Skin epidermis (tissue), 12 donors: ENCODE results near the gene CDH18.
"Not testable (repeated sequence)": the region's sequence is repeated elsewhere in the genome, so short reads cannot be mapped to it uniquely, and the experiment has no call there.

Source experiments
- H3K27ac ChIP-seq, 21 experiments: fragments of 200-600 bp; sonication (generic) in 11 of 21; one replicate each; pipeline ENCODE4 v1.5.0; 2020; ENCODE audit warnings: mild to moderate bottlenecking in 3 of 21, inconsistent platforms in 2 of 21, moderate library complexity in 2 of 21
- H3K4me3 ChIP-seq, 7 experiments: fragments of 200-600 bp; sonication (generic) in 2 of 7; one replicate each; pipeline ENCODE4 v1.5.0; 2020; ENCODE audit warnings: inconsistent platforms in 2 of 7, mild to moderate bottlenecking in 2 of 7, moderate library complexity in 1 of 7

Gene CDH18

DNA sequence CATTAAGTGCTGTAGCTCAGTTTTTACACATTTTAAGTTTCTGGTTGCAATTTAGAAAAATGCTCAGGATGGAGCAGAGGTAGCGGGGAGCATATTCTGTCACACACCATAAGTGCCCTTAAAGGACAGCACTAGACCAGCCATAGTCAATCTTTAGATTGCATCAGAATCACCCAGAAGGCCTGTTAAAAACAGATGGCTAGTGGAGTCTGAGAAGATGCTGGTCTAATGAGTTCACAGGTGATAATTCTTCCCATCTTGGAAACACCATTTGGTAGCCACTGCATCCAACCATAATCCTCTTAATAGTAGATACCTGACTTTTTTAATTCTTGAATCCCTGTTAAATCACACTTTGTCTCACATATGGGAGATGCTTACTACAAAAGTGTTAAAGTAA, 113.2 kb downstream of the CDH18 start:
- H3K27ac ChIP-seq, result no peak overlapping the region
- H3K4me3 ChIP-seq, result no peak overlapping the region

DNA sequence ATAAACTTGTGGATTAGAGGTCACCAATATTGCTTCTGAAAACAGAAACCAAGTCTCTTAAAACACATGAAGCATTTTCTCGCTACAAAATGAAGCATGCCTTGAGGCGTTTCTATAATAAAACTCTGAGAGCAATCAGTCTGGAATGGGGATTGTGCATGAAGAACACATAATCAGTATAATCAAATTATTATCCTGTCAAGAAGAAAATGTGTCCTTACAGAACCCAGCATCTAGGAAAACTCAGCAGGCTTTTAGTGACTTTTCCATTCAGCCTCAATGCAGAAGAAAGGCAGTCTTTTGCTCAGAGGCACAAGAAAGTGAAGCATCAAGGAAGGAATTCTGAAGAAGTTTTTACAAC, 121.9 kb downstream of the CDH18 start:
- Histone ChIP-seq H3K4me3 (no peak overlapping the region), H3K27ac (no peak overlapping the region)

DNA sequence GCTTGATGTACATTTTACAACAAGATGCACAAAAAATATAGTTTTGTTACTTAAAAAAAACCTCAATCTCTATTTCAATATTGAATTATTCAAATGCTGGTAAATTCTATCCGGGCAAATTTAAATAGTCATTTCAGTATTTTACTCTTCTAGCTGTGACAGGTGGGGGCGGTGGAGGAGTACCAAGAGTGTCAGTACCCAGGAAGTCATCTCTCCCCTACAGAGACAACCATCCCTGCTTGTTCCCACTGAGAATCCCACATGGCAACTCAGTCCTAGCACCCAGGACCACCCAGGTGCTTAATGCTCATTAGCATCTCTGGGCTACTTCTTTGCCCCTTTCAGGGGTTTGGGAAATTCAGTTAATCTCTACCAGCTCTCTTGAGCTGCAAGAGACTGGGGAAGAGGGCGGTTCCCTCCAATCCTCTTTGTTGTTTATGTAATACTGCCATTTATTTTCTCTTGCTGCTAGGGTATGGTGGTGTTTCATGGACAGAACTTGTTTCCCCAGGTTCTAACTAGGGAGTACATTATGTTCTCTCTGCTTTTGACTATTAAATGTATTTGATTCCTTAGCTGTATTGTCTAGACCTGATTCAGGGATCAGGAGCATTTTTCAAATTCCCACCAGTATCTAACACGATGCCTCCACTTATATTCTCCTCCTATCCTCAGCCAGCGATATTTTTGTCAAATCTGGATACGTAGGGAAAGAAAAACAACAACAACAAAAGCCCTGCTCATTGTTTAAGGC, 122.5 kb downstream of the CDH18 start:
- H3K27ac ChIP-seq, result no peak overlapping the region
- H3K4me3 ChIP-seq, result no peak overlapping the region

DNA sequence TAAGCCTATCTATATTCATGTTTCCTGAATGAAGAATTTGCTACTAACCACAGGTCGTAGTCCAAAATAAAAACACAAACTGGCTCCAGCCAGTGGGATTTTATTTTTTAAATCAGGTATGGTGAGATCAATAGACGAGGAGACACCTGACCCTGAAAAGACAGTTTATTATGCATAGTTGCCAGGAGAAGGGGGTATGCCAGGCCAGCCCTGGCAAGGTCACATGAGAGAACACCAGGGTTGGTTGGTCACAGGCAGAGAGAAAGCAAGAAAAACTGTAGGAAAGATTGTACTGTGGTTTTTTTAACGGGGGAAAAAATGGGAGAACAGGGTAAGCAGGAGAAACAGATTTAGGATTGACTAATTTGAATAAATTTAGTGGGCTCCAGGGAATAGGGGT, 125.3 kb downstream of the CDH18 start:
- Histone ChIP-seq H3K27ac (no peak overlapping the region), H3K4me3 (no peak overlapping the region)

DNA sequence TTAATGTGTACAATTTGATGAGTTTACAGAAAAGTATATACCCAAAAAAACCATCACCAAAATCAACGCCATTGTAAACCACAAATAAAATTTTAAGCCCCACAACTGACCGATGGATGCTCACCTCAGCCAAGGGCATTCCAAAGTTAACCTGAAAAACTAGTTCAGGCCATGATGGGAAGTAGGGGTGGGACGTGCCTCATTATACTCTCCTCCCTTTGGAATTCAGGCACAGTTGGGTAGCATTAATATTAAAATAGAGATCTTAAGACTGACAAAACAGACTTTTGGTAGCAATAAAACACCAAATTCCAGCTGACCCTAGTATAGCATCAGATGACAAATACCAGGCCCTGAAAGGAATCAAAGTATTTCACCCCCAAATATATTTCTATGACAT, 129.0 kb downstream of the CDH18 start:
- H3K27ac ChIP-seq, result no peak overlapping the region
- no peak overlapping the region for H3K4me3 ChIP-seq

DNA sequence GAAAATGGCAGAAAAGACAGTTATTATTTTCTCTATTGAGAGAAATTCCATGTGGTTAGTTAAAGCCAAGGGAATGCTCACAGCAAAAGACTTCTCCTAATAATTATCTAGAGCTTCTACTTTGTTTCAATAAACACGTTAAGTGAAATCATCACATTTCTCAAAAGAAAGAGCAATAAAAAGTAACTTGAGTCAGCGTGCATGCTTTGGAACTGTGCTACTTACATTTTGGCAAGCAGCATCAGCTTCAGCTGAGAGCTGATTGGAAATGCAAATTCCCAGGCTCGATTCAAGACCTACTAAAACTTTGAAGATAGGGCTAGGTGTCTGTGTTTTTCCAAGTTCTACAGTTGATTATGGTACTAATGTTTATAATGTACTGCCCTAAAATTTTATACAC, 132.1 kb downstream of the CDH18 start:
- H3K27ac ChIP-seq, result no peak overlapping the region
- no peak overlapping the region for H3K4me3 ChIP-seq

DNA sequence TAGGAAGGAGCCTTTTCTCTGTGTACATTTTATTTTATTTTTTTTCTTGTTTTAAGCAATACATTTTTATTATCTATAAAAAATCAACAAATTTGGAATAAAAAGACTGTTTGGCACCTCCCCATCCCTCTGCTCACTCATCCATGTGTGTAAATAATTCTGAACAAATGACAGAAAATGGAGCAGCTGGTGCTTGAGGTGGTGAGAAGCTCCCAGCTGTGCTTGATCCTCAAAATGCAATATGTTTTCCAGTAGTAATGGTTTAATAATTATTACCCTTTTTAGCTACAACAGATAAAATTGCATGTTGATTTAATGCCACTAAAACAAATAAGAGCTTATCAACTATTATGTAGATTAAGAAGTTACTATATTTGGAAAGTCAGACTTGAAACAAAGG, 132.5 kb downstream of the CDH18 start:
- Histone ChIP-seq H3K27ac (no peak overlapping the region), H3K4me3 (no peak overlapping the region)

DNA sequence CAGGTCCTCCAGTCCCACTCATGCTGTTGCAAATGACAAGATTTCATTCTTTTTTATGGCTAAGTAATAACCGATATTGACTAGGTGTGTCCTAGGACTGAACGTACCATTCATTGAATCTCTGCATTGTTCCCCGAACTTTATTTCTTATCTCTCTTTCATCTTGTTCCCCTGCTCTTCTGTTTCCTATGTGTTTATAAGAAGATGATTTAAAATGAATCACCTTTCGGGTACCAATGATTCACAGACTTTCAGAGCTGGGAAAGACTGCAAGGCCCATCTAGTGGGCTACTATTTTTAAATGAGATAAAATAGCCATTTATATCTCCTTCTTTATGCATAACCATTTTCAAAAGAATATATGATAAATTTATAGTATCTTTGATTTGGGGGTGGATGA, 133.0 kb downstream of the CDH18 start:
- Histone ChIP-seq H3K4me3 (no peak overlapping the region), H3K27ac (no peak overlapping the region)

DNA sequence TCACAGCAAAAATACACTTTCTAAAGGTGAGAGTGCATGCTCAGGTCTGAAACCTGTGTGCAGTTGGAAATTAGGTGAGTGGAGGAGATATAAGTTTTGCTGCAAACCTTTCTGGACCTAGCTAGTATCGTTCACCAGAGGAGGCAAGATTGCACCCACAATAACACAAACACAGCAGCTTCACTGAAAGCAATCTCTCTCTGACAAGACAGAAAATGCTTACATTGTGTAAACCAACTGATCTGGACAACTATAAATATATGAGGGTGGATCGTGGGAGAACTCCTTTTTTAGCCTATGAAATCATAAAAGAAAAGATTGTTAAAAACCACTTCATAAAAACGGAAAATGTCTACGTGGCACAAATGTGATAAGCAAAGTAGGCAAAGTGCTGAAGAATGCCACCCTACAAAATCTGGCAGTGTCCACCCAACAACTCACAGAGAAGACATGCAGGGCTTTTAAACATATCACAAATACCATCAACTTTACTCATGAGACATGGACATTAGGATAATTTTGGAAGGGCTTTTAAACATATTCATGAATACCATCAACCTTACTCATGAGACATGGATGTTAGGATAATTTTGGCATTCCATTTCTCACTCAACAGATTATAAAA, 134.3 kb downstream of the CDH18 start:
- no peak overlapping the region for H3K4me3 ChIP-seq
- H3K27ac ChIP-seq, result no peak overlapping the region

DNA sequence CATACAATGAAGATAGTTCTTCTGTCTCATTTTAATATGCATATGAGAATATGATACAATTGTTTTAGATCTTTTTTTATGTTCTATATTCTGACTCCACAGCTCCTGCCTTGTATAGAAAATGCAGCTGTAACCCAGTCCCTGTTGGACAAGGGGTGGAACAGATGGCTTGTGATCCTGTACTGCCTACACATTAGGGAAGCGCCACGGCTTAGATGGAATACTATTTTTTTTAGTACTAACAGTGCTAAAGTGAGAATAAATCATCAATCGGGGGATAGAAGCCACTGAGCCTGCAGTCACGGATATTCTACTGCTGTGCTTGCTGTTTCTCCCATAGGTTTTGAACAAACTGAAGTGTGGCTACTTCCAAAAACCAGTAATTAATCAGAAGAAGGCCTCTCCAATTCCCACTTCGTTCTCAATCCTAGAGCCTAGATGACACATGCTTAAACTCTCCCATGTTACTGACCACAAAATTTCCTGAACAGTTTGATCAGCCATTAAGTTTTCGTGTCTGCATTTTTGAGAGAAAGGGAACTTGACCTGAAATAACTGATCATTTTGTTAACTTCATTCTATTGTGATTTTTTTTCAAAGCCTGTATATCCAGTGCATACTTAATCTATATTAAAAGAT, 150.3 kb downstream of the CDH18 start:
- Histone ChIP-seq H3K4me3 (no peak overlapping the region), H3K27ac (no peak overlapping the region)

DNA sequence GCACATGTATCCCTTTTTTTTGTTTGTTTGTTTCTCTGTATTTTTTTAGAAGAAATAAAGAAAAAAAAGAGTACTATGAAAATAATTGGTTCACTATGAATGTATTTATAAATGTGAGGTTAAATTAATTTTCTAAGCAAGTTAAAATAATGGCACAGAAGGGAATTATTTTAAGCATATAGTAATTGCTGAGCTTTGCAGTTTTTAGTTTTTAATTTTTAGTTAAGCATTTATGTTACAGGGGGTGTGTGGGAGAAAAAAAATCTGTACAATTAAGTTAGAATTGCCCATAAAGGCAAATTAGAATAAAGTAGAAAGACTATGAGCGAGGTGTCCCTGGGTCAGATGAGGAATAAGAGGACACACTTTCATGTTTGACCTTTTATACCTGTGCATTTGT, 152.6 kb downstream of the CDH18 start:
- Histone ChIP-seq H3K27ac (no peak overlapping the region), H3K4me3 (no peak overlapping the region)

DNA sequence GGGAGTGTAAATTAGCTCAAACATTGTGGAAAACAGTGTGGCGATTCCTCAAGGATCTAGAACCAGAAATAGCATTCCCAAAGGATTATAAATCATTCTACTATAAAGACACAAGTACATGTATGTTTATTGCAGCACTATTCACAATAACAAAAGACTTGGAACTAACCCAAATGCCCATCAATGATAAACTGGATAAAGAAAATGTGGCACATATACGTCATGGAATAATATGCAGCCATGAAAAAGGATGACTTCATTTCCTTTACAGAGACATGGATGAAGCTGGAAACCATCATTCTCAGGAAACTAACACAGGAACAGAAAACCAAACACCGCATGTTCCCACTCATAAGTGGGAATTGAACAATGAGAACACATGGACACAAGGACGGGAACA, 175.3 kb downstream of the CDH18 start:
- not testable (repeated sequence) for H3K27ac ChIP-seq

DNA sequence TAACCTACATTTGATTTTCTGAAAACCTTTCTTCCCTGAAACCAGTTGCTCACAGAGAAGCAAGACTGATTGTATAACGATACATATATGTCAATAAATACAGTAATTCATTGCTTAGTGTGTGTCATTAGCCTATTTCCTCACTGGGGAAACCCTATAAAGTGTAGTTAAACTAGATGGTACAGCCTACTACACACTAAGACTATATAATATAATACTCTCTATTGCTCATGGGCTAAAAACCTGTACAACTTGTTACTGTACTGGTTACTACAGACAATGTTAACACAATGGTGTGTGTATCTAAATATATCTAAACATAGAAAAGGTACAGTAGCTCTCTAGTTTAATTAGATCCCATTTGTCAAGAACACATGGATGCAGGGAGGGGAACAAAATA, 181.2 kb downstream of the CDH18 start:
- H3K27ac ChIP-seq, result no peak overlapping the region
- no peak overlapping the region for H3K4me3 ChIP-seq

More for the DNA sequence above, 175.3 kb downstream of the CDH18 start:
- not testable (repeated sequence) for H3K4me3 ChIP-seq

DNA sequence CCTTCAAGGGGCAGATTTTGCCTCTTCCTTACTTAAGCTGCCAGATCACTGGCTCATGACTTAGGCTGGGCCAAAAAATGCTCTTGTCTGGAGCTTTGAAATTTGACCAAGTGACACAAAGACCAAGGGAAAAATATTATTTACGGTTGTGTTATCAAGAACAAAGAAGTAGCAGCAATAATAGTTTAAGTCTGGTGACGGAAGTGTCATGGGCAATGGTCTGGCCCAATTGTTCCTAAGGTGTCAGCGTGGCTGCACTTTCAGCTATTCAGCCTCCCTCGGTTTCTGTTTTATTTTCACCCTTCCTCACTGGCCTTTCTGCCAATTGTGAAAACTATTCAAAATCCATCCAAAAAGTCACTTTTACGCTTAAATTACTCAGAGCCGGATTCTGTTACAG, 185.3 kb downstream of the CDH18 start:
- no peak overlapping the region for H3K4me3 ChIP-seq
- H3K27ac ChIP-seq, result no peak overlapping the region

DNA sequence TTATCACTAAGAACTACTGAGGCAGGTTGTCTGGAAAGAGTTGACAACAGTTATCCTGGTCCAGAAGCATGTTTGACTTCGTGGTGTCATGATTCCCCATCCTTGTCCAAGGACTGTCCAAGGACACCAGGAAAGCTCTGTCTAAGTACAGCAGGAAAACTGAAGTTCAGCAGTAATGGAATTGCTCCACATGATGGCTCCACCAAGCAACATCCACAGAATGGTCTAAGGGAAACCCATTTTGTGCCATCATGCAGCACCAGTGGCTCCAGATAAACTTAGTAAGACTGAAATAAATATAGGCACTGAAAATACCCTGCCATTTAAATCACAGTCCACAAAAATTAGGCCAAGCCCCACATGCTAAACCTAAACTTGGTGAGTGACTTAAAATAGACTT, 192.8 kb downstream of the CDH18 start:
- Histone ChIP-seq H3K4me3 (no peak overlapping the region), H3K27ac (no peak overlapping the region)

DNA sequence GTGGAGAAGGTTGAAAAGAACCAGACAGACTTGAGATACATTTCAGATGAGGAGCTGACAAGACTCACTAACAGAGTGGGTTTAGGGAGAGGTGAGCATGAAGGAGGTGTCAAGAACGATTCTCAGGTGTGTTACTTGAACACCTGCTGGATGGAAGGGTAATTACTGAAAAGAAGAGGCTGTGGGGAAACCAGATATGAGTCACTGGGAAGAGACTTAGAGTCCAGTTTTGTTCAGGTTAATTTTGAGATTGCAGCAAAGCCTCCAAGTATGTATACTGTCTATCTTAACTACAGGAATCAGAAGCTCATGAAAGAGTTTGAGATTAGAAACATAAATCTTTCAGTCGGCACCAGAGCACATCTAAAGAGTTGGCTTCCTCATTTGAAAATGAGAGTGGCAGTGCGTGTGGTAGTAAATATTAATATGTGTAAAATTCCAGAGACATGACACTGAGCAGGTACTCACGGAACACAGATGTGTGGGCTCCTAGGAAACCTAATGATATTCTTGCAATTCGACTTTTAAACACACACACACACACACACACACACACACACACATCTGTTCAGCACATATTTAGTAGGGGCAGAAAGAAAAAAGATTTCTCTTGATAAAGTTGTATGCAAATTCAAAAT, 197.1 kb downstream of the CDH18 start:
- H3K27ac ChIP-seq, result no peak overlapping the region
- H3K4me3 ChIP-seq, result no peak overlapping the region

DNA sequence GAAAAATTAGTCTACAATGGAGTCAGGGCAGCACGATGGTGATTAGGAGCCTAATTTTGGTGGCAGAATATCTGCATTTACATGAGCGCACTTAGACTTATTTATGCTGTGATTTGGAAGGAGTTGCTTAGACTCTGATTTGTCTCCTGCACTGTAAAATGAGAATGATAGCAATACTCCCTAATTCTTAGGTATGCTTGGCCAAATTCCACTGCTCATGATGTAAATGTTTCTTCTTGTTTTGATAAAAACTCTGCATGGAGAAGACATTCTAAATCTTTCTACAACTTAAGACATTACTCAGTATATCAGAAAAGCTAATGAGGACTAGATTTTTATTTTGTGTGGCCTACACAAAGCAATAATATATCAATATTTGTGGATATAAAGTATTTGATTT, 205.4 kb downstream of the CDH18 start:
- H3K27ac ChIP-seq, result no peak overlapping the region
- no peak overlapping the region for H3K4me3 ChIP-seq

DNA sequence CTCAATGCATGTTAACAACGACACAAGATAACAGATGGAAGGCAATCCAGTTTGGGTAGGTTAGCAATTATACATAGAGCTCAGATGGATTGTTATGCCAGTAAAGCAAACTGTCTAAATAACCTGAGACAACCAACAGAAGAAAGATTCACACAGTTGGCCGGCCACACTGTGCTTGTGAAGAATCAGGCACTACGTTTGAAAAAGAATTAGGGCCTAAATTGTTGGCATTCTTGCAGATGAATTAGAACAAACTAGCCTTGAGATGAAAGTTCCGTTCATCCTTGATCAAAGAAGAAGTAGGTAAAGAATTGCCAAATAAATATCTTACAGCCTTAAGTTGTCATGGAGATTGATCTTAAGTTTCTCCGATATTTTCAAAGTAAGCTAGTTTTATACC, 210.6 kb downstream of the CDH18 start:
- no peak overlapping the region for H3K27ac ChIP-seq
- no peak overlapping the region for H3K4me3 ChIP-seq

DNA sequence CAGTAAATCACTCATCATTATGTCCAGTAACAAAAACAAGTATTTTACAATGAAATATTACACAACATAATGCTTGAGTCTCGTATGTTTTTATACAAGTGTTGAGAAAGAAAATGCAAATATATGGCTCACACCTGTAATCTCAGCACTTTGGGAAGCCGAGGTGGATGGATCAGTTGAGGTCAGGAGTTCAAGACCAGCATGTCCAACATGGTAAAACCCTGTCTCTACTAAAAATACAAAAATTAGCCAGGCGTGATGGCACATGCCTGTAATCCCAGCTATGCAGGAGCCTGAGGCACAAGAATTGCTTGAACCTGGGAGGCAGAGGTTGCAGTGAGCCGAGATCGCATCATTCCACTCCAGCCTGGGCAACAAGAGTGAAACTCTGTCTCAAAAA, 211.1 kb downstream of the CDH18 start:
- not testable (repeated sequence) for H3K4me3 ChIP-seq, H3K27ac ChIP-seq

DNA sequence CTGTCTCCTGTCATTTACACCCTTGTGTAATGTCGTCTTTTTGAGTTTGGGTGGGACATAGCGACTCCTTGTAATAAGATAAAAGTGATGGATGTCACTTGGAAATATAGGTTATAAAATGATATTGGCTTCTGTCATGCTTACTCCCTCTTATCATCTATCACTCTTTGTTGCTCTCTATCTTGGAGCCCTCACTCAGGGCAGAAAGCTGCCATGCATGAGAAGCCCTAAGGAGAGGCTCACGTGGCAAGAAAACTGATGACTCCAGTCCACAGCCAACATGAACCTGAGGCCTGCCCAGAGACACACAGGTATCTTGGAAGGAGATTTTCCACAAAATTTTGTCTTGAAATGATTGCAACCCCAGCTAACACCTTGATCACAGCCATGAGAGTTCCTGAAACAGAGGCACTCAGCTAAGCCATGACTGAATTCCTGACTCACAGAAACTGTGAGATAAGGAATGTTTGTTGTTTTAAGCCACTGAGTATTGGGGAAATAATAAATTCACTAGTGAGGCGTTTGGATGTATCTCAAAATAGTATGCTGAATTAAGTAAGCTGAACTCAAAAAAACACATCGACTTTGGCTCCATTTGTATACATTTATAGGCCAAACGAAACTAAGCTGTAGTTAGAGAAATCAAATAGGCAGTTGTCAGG, 216.7 kb downstream of the CDH18 start:
- no peak overlapping the region for H3K27ac ChIP-seq
- no peak overlapping the region for H3K4me3 ChIP-seq

DNA sequence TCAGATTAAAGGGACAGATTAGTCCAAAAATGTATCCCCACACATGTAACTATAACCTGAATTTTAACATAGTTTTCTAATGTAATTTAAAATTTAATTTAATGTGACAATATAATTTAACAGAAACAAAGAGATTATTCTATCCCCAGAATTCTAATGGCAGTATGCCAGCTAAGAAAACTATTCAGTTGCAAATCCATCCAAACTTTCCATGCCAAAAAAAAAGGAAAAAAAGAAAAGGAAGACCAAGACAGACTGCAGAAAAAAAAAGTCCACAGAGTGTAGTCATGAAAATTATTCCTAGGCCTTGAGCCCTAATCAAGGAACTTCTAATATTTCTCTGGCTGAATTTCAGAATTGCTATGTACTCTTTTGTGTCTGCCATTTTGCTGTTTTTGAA, 217.6 kb downstream of the CDH18 start:
- Histone ChIP-seq H3K4me3 (no peak overlapping the region), H3K27ac (no peak overlapping the region)
